Upper lobe of right lung (tissue), 1 donor: ENCODE data around the gene ST14. TPM values are rescaled to one million over a fixed set of nuclear protein-coding genes. Genes with fewer than 3 reads are reported as not detected.

Source experiments
- ATAC-seq: fragments of 200-7000 bp; cut with Tn5 transposase; one replicate; pipeline ENCODE4 v1.9.1; 2020; ENCODE audit warnings: mild to moderate bottlenecking, moderate library complexity
- DNase-seq: peaks from one replicate; pipeline ENCODE4 v3.0.0-alpha.2; 2020
- H3K27ac ChIP-seq: fragments of 200-600 bp; one replicate; pipeline ENCODE4 v1.8.0; 2022
- H3K27me3 ChIP-seq: fragments of 200-600 bp; one replicate; pipeline ENCODE4 v1.8.0; 2022; ENCODE audit warnings: mild to moderate bottlenecking
- H3K36me3 ChIP-seq: fragments of 200-600 bp; one replicate; pipeline ENCODE4 v1.8.0; 2022
- H3K4me1 ChIP-seq: fragments of 200-600 bp; one replicate; pipeline ENCODE4 v1.8.0; 2022
- H3K4me3 ChIP-seq: fragments of 200-600 bp; one replicate; pipeline ENCODE4 v1.8.0; 2022; ENCODE audit warnings: mild to moderate bottlenecking
- H3K9me3 ChIP-seq: fragments of 200-600 bp; one replicate; pipeline ENCODE4 v1.8.0; 2022
- intact Hi-C: fragments of 100-400 bp; cut with DNase I; formaldehyde crosslinking; loops from one replicate; pipeline ENCODE4 v1.11.0; 2022
- total RNA-seq: library from RNA; stranded (reverse); fragmentation: NEBNext Ultra II Directional; extraction: Animal tissue kit (Norgen Biotek cat#: 25700); gene quantifications from one replicate; pipeline ENCODE4 v1.2.1, GENCODE V29; 2021
- TF ChIP-seq, protein P1 (sequence below): fragments of 200-600 bp; IDR thresholded peaks from one replicate; pipeline ENCODE4 v1.8.0; 2022; ENCODE audit warnings: antibody characterized with exemption
- donor health status: DM: no; HTN: yes; CAD: no; lungs with severe emphysema.

The ST14 gene
- total RNA-seq, 1 donor from 2014 or later, result 59.1 TPM

DNA sequence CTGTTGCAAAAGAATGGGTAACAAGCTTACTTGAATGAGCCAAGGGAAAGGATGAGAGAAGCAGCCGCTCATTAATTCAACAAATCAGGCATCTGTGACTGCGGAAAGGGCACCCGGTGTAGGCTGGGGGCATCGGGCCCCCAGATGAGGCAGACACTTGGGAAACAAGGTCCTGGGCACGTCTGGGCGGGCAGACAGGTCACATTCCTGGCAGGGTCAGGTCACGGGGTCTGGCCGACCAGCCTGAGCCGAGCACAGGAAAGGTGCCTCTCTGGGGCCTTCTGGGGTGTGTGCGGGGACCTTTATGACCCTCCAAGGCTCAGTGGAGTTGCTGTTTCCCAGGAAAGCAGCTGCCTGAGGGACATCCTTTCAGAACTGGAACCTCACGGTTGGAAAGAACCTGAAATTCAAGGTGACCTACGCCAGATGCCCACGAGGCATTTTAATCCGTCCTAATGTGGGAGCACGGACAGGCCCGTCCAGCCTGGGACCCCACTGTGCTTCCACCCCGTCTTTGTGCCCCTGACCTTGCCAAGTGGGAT is 57.1 kb downstream of the ST14 start:
- peak; percentile 57 for DNase-seq
- H3K9me3 ChIP-seq, result no peaks in the 10 kb centered on the region
- peaks cover 8% of the 10 kb centered on the region for H3K4me1 ChIP-seq
- no peak for ATAC-seq
- intact Hi-C loops, result loop anchor here (10.0 kb wide), 1 partner anchor 208 kb away; the partner anchor contains the start of gene ADAMTS8
- H3K36me3 ChIP-seq, result no peaks in the 10 kb centered on the region
- TF ChIP-seq, protein P1, sequence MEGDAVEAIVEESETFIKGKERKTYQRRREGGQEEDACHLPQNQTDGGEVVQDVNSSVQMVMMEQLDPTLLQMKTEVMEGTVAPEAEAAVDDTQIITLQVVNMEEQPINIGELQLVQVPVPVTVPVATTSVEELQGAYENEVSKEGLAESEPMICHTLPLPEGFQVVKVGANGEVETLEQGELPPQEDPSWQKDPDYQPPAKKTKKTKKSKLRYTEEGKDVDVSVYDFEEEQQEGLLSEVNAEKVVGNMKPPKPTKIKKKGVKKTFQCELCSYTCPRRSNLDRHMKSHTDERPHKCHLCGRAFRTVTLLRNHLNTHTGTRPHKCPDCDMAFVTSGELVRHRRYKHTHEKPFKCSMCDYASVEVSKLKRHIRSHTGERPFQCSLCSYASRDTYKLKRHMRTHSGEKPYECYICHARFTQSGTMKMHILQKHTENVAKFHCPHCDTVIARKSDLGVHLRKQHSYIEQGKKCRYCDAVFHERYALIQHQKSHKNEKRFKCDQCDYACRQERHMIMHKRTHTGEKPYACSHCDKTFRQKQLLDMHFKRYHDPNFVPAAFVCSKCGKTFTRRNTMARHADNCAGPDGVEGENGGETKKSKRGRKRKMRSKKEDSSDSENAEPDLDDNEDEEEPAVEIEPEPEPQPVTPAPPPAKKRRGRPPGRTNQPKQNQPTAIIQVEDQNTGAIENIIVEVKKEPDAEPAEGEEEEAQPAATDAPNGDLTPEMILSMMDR, result no peak
- no peak overlapping the region for H3K27ac ChIP-seq
- H3K4me3 ChIP-seq, result no peak overlapping the region
- H3K27me3 ChIP-seq, result no peaks in the 10 kb centered on the region

DNA sequence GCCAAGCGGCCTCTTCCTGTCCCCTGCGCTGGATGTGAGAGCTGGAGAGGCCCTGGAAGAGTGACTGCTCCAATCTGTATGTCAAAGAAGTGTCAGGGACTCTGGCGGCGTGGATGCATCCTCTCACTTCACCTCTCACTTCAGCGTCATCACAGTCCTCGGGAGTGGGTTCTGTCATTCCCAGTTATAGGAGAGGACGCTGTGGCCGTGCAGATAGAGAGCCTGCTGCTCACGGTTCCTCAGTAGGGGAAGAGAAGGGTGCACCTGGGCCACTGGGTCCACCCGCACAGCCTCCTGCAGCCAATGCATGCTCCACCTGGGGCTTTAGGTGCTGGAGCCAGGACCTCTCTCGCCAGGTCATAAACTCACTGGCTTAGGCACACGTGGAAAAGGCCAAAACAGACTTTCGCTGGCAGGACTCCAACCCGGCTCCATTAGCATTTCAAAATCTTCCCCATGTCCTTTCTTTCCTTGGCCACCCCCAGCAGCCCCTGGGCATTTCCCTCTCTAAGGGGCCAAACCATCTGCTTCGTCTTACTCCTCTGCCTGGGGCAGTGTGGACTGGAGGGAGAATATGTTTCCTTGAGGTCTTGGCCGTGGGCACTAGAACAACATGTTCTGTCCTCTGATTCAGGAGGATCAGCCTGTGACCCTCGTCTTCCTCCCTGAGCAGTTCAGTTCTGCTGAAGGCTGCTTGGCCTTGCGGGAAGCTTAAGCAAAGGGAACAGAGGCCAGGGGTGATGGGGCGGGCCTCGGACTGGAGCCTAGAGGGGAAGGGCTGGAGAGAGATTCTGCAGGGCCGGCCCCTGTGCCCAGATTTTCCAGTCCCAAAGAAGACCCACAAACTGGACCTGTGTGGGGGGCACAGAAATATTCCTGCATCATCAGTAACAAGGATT is 57.8 kb downstream of the ST14 start:
- Histone ChIP-seq H3K27me3 (no peaks in the 10 kb centered on the region), H3K4me1 (peaks cover 8% of the 10 kb centered on the region), H3K36me3 (no peaks in the 10 kb centered on the region), H3K27ac (no peak overlapping the region), H3K4me3 (no peak overlapping the region), H3K9me3 (no peaks in the 10 kb centered on the region)
- intact Hi-C loops, result loop anchor here (10.0 kb wide), 1 partner anchor 207 kb away; the partner anchor contains the start of gene ADAMTS8
- TF ChIP-seq, protein P1, result no peak
- ATAC-seq (no peak), DNase-seq (peak; percentile 49)

DNA sequence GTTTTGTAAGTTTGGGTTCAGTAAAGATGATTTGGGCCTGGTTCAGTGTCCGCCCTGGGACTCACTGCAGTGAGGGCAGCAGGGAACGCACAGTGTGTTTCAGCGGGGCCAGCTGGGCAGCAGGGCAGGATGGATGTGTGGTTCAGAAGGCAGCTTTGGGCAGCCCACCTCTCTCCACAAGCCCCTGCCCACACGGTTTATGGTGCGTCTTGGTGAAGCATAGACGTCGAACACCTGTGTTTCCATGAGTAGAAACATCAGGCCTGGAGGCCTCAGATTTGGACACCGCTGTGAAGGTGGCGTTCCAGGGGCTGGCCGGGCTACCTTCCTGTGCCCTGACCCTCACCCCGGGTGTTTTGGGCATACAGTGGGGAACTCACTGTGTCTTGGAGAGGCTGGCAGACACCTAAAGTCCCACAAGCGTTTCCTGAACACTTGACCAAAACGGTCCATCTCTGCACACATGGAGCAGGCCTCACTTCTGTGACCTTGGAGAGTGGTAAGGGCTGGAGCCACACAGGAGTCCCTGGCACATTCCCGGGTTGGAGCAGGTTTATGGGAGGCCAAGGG is 59.0 kb downstream of the ST14 start:
- no peaks in the 10 kb centered on the region for H3K27me3 ChIP-seq
- ATAC-seq (no peak), DNase-seq (peak; percentile 45)
- H3K36me3 ChIP-seq, result no peaks in the 10 kb centered on the region
- no peak overlapping the region for H3K4me3 ChIP-seq
- no peak overlapping the region for H3K27ac ChIP-seq
- H3K9me3 ChIP-seq, result no peaks in the 10 kb centered on the region
- H3K4me1 ChIP-seq, result peaks cover 1% of the 10 kb centered on the region
- TF ChIP-seq, protein P1, result no peak
- intact Hi-C loops, result loop anchor here (10.0 kb wide), 1 partner anchor 206 kb away; the partner anchor contains the start of gene ADAMTS8

DNA sequence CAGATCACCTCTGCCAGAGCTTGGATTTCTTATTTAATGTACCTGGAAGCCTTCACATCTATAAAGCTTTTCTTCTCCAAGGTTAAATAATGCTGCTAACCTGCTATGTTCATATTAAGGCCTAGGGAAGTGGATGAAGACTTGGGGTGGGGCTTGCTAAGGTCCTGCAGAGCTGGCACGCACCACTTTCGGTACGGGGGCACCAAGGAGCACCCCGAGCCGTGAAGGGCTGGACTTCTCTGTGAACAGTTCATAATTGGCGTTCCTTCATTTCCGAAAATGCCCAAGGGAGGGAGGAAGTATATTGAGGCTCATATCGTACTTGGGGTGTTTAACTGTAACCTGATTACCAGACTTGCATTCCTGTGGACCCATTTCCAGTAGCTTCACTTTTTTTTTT is 59.6 kb downstream of the ST14 start:
- H3K27ac ChIP-seq, result no peak overlapping the region
- TF ChIP-seq, protein P1, result no peak
- H3K36me3 ChIP-seq, result no peaks in the 10 kb centered on the region
- DNase-seq, result no peak
- H3K9me3 ChIP-seq, result no peaks in the 10 kb centered on the region
- no peaks in the 10 kb centered on the region for H3K27me3 ChIP-seq
- H3K4me1 ChIP-seq, result peaks cover 7% of the 10 kb centered on the region
- no peak for ATAC-seq
- H3K4me3 ChIP-seq, result no peak overlapping the region
- intact Hi-C loops, result loop anchor here (10.0 kb wide), 1 partner anchor 206 kb away; the partner anchor contains the start of gene ADAMTS8

DNA sequence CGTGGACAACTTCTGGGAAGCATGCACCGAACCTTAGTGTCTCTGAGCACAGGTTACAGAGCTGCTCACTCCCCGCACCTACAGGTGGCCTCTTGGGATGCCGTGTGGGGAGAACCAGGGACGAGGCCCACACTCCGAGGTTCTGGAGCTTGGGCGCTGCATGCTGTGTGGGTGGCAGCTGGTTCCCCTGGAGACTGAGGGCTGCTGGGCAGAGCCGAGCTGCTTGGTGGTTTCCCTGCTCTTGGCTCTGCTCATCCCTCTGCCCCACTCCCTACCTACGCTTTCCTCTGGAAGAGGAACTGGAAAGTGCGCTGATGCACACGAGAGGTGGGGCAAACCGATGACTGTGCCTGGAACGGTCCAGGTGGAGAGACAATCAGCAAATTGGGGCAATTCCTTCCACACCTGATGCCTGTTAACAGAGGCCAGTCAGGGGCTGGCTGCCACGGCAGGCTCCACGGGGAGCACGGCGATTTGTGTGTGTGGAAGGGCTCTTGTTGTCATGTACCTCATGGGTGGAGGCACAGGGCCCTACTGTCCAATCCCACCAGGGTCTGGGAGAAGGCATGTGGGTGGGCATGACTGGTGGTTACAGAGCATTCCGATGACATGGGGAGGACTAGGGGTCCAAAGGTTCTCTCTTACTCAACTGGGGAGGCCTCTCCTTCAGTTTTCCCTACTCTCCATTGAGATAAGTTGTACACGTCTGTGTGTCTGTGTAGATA is 60.9 kb downstream of the ST14 start:
- Histone ChIP-seq H3K27ac (no peak overlapping the region), H3K4me1 (peaks cover 8% of the 10 kb centered on the region), H3K27me3 (no peaks in the 10 kb centered on the region), H3K9me3 (no peaks in the 10 kb centered on the region), H3K4me3 (no peak overlapping the region), H3K36me3 (no peaks in the 10 kb centered on the region)
- TF ChIP-seq, protein P1, result no peak
- DNase-seq (peak; percentile 62), ATAC-seq (peak; percentile 6)
- intact Hi-C loops, result no loop called here
